Esophagus muscularis mucosa (tissue), 4 donors: ENCODE measurements around the gene CCDC12.

Experiments
- EP300 ChIP-seq: sonication (generic); formaldehyde crosslinking; IDR thresholded peaks from one replicate; pipeline ENCODE4 v1.6.1; 2017; ENCODE audit warnings: antibody characterized with exemption
- POLR2A ChIP-seq: fragments of 450-650 bp; IDR thresholded peaks from one replicate; pipeline ENCODE4 v1.6.1; 2017; ENCODE audit warnings: antibody characterized with exemption, moderate library complexity, mild to moderate bottlenecking, low read depth
- POLR2AphosphoS5 ChIP-seq, 2 donors: sonication (generic); formaldehyde crosslinking; IDR thresholded peaks; one replicate each; pipeline ENCODE4 v1.6.1; 2017; ENCODE audit warnings: antibody characterized with exemption in 2 of 2
- TF ChIP-seq, protein P1 (sequence below), 3 experiments: fragments of 200-600 bp in 2 of 3; fragments of 450-650 bp in 1 of 3; sonication (generic) in 2 of 3; IDR thresholded peaks; one replicate each; pipeline ENCODE4 v1.5.1; 2017 to 2019; ENCODE audit warnings: antibody characterized with exemption in 3 of 3, mild to moderate bottlenecking in 2 of 3, moderate library complexity in 1 of 3

GRCh38 chr3:46918202-46918601, 58.3 kb downstream of the CCDC12 start:
- TF ChIP-seq, protein P1, sequence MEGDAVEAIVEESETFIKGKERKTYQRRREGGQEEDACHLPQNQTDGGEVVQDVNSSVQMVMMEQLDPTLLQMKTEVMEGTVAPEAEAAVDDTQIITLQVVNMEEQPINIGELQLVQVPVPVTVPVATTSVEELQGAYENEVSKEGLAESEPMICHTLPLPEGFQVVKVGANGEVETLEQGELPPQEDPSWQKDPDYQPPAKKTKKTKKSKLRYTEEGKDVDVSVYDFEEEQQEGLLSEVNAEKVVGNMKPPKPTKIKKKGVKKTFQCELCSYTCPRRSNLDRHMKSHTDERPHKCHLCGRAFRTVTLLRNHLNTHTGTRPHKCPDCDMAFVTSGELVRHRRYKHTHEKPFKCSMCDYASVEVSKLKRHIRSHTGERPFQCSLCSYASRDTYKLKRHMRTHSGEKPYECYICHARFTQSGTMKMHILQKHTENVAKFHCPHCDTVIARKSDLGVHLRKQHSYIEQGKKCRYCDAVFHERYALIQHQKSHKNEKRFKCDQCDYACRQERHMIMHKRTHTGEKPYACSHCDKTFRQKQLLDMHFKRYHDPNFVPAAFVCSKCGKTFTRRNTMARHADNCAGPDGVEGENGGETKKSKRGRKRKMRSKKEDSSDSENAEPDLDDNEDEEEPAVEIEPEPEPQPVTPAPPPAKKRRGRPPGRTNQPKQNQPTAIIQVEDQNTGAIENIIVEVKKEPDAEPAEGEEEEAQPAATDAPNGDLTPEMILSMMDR (IDR thresholded peaks at IDR 0.05), result no peak
- TF ChIP-seq EP300 (no peak), POLR2AphosphoS5 (IDR thresholded peaks at IDR 0.05) (no peak), POLR2A (no peak)
